ENCODE measurements around the gene PLEKHA1.

PLEKHA1 gene

GRCh38 chr10:122328676-122329075 is 45.8 kb upstream of the PLEKHA1 start:
- TF ChIP-seq, protein P1, sequence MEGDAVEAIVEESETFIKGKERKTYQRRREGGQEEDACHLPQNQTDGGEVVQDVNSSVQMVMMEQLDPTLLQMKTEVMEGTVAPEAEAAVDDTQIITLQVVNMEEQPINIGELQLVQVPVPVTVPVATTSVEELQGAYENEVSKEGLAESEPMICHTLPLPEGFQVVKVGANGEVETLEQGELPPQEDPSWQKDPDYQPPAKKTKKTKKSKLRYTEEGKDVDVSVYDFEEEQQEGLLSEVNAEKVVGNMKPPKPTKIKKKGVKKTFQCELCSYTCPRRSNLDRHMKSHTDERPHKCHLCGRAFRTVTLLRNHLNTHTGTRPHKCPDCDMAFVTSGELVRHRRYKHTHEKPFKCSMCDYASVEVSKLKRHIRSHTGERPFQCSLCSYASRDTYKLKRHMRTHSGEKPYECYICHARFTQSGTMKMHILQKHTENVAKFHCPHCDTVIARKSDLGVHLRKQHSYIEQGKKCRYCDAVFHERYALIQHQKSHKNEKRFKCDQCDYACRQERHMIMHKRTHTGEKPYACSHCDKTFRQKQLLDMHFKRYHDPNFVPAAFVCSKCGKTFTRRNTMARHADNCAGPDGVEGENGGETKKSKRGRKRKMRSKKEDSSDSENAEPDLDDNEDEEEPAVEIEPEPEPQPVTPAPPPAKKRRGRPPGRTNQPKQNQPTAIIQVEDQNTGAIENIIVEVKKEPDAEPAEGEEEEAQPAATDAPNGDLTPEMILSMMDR (IDR thresholded peaks at IDR 0.05; ENCODE audit: insufficient read depth, low read length, missing control alignments): no peak
- POLR2A ChIA-PET: no interaction called here
- no peak for DNase-seq (ENCODE audit: low read depth, low spot score)

DNA sequence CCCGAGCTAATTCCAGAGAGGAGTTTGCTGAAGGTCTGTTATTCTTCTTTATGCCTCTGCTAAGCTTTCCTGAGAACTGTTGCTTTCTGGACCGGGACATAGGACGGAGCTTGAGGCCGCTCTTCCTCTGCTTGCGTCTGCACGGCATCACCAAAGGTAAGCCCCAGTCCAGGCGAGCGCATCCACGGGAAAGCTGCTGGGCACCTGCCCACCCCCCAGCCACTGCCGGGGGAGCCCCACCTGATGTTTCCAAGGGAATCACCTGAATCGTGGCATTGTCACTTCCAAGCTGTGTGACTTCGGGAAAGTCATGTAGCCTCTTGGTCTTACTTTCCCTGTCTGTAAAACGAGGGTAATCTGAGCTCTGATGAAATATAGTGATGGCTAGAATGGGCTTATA is 45.1 kb upstream of the PLEKHA1 start:
- ChIA-PET POLR2A (no interaction called here), CTCF (interaction anchor here (1.7 to 3.0 kb wide), 2 partner anchors 14 to 31 kb away, joined by 6 to 9 read pairs; no protein-coding TSS in a partner anchor)
- DNase-seq (ENCODE audit: low read depth, low spot score): no peak
- no peak overlapping the region for H3K4me3 ChIP-seq (ENCODE audit: low read depth, low read length)
- TF ChIP-seq, protein P1 (IDR thresholded peaks at IDR 0.05; ENCODE audit: insufficient read depth, low read length, missing control alignments): no peak

More at GRCh38 chr10:122328676-122329075, 45.8 kb upstream of the PLEKHA1 start:
- H3K4me3 ChIP-seq (ENCODE audit: low read depth, low read length): no peak overlapping the region
- CTCF ChIA-PET: interaction anchor here (1.6 to 3.0 kb wide), 2 partner anchors 30 to 60 kb away, joined by 4 to 9 read pairs; no protein-coding TSS in a partner anchor

GRCh38 chr10:122331100-122331499 is 43.4 kb upstream of the PLEKHA1 start:
- H3K4me3 ChIP-seq (ENCODE audit: low read depth, low read length): no peak overlapping the region
- no peak for DNase-seq (ENCODE audit: low read depth, low spot score)
- ChIA-PET POLR2A (no interaction called here), CTCF (interaction anchor here (2.1 to 3.0 kb wide), 2 partner anchors 12 to 32 kb away, joined by 5 to 9 read pairs; no protein-coding TSS in a partner anchor)
- TF ChIP-seq, protein P1 (IDR thresholded peaks at IDR 0.05; ENCODE audit: insufficient read depth, low read length, missing control alignments): no peak

- ChIA-PET CTCF (interaction anchor here (1.5 to 3.0 kb wide), 3 partner anchors 11 to 33 kb away, joined by 4 to 9 read pairs (median 5); no protein-coding TSS in a partner anchor), POLR2A (no interaction called here)
- H3K4me3 ChIP-seq (ENCODE audit: low read depth, low read length): no peak overlapping the region
Observed at GRCh38 chr10:122331615-122332446, 42.7 kb upstream of the PLEKHA1 start.

DNA sequence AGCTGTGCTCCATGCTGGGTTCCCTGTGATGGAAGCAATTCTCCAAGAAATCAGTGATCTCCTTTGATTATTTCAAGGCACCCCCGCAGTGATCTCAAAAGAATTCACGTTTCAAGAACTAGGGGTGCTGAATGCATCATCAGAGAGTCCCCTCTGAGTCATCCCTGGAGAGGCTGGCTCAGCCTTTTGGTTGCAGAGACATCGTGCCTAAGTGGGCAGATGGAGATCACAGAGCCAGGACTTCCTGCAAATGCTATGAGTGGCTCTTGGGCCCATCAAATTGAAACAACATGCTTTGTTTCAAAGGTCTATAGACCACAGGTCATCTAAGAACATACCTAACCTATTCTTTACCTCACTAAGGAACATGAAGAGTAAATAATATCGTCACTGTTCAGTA is 41.5 kb upstream of the PLEKHA1 start:
- TF ChIP-seq, protein P1 (IDR thresholded peaks at IDR 0.05; ENCODE audit: insufficient read depth, low read length, missing control alignments): no peak
- CTCF ChIA-PET: interaction anchor here (0.6 to 2.1 kb wide), 4 partner anchors 10 to 34 kb away, joined by 3 to 5 read pairs (median 4); no protein-coding TSS in a partner anchor
- DNase-seq (ENCODE audit: low read depth, low spot score): no peak
- H3K4me3 ChIP-seq (ENCODE audit: low read depth, low read length): no peak overlapping the region
- POLR2A ChIA-PET: no interaction called here

More at GRCh38 chr10:122331615-122332446, 42.7 kb upstream of the PLEKHA1 start:
- no peak for DNase-seq (ENCODE audit: low read depth, low spot score)
- TF ChIP-seq, protein P1 (IDR thresholded peaks at IDR 0.05; ENCODE audit: insufficient read depth, low read length, missing control alignments): no peak

- H3K4me3 ChIP-seq (ENCODE audit: low read depth, low read length): no peak overlapping the region
- CTCF ChIA-PET: interaction anchor here (1.3 to 1.6 kb wide), 3 partner anchors 69 to 229 kb away, joined by 3 to 8 read pairs (median 8); no protein-coding TSS in a partner anchor
- DNase-seq (ENCODE audit: low read depth, low spot score): no peak
- TF ChIP-seq, protein P1 (IDR thresholded peaks at IDR 0.05; ENCODE audit: insufficient read depth, low read length, missing control alignments): no peak
- POLR2A ChIA-PET: no interaction called here
Observed at GRCh38 chr10:122336332-122336731, 38.2 kb upstream of the PLEKHA1 start.
